ENCODE data around the gene ZSCAN12.

- TF ChIP-seq CTCF (optimal IDR thresholded peaks at IDR 0.05 in 1 of 3, IDR thresholded peaks at IDR 0.05 in 1 of 3, conservative IDR thresholded peaks at IDR 0.05 in 1 of 3; ENCODE audit: extremely low read depth in 1 of 3, insufficient read depth in 2 of 3, low read length in 3 of 3) = peak; percentile 61 to 82 (median 62)
- no peak for TF ChIP-seq EZH2 (IDR thresholded peaks at IDR 0.05; ENCODE audit: low read length)
Observed at GRCh38 chr6:28355743-28356665, 43.5 kb downstream of the ZSCAN12 start.

Data from keratinocyte (primary cell).